Measurements from ENCODE around the gene ACOX1.

GRCh38 chr17:75899353-75899752 lies 79.6 kb downstream of the ACOX1 start:
- TF ChIP-seq CTCF (IDR thresholded peaks at IDR 0.05; ENCODE audit: poor library complexity) (no peak), EZH2 (IDR thresholded peaks at IDR 0.05; ENCODE audit: borderline replicate concordance) (no peak), EZH2phosphoT487 (IDR thresholded peaks at IDR 0.05; ENCODE audit: low read depth, severe bottlenecking, unreplicated experiment) (no peak)

All from hepatocyte (in vitro differentiated cells).